Ascending aorta (tissue), 2 donors: Measurements from ENCODE around the gene CFAP97. TPM values are rescaled to one million over a fixed set of nuclear protein-coding genes. Genes with fewer than 3 reads are reported as not detected.

Source experiments
- DNase-seq, 2 donors: peaks; one replicate each; pipeline ENCODE4 v3.0.0-alpha.2; 2019; ENCODE audit warnings: low spot score in 2 of 2
- H3K27ac ChIP-seq, 2 donors: fragments of 200-600 bp; sonication (generic); one replicate each; pipeline ENCODE4 v1.5.1; 2016 to 2017; ENCODE audit warnings: mild to moderate bottlenecking in 1 of 2
- H3K27me3 ChIP-seq: fragments of 200-600 bp; sonication (generic); one replicate; pipeline ENCODE4 v1.5.1; 2017
- H3K36me3 ChIP-seq, 2 donors: fragments of 200-600 bp; sonication (generic); one replicate each; pipeline ENCODE4 v1.5.1; 2016
- H3K4me1 ChIP-seq, 2 donors: fragments of 200-600 bp; sonication (generic); one replicate each; pipeline ENCODE4 v1.5.1; 2016 to 2017; ENCODE audit warnings: mild to moderate bottlenecking in 1 of 2
- H3K4me3 ChIP-seq, 2 donors: fragments of 200-600 bp; sonication (generic); one replicate each; pipeline ENCODE4 v1.5.1; 2016 to 2017; ENCODE audit warnings: mild to moderate bottlenecking in 1 of 2
- H3K9me3 ChIP-seq, 2 donors: fragments of 200-600 bp; sonication (generic); one replicate each; pipeline ENCODE4 v1.5.1; 2016
- intact Hi-C: fragments of 100-400 bp; cut with DNase I; formaldehyde crosslinking; loops from one replicate; pipeline ENCODE4 v1.15.1; 2023
- total RNA-seq: library from RNA; depleted of rRNA; stranded (reverse); fragments of >200 nt; gene quantifications from one replicate; pipeline ENCODE4 v1.1.0, GENCODE V29; 2016
- TF ChIP-seq, protein P1 (sequence below), 3 experiments: fragments of 200-600 bp in 2 of 3; fragments of 450-650 bp in 1 of 3; sonication (generic) in 2 of 3; IDR thresholded peaks; one replicate each; pipeline ENCODE4 v1.5.1; 2016 to 2019; ENCODE audit warnings: antibody characterized with exemption in 3 of 3, mild to moderate bottlenecking in 1 of 3, moderate library complexity in 1 of 3

The CFAP97 gene
- total RNA-seq, 1 donor from 2014 or later: 27.7 TPM

- H3K4me1 ChIP-seq: peaks cover 0 to 25% of the 10 kb centered on the region in 2 donors
- H3K36me3 ChIP-seq: no peaks in the 10 kb centered on the region
- H3K4me3 ChIP-seq: no peak overlapping the region
- peak overlapping the region; percentile 46 to 71 for H3K27ac ChIP-seq
- intact Hi-C loops: no loop called here
- H3K27me3 ChIP-seq: no peaks in the 10 kb centered on the region
- DNase-seq: peak in 1 of 2 donors; percentile 34
- TF ChIP-seq, protein P1, sequence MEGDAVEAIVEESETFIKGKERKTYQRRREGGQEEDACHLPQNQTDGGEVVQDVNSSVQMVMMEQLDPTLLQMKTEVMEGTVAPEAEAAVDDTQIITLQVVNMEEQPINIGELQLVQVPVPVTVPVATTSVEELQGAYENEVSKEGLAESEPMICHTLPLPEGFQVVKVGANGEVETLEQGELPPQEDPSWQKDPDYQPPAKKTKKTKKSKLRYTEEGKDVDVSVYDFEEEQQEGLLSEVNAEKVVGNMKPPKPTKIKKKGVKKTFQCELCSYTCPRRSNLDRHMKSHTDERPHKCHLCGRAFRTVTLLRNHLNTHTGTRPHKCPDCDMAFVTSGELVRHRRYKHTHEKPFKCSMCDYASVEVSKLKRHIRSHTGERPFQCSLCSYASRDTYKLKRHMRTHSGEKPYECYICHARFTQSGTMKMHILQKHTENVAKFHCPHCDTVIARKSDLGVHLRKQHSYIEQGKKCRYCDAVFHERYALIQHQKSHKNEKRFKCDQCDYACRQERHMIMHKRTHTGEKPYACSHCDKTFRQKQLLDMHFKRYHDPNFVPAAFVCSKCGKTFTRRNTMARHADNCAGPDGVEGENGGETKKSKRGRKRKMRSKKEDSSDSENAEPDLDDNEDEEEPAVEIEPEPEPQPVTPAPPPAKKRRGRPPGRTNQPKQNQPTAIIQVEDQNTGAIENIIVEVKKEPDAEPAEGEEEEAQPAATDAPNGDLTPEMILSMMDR (IDR thresholded peaks at IDR 0.05): no peak
- no peaks in the 10 kb centered on the region for H3K9me3 ChIP-seq
Observed at GRCh38 chr4:185215261-185215660, 11.5 kb upstream of the CFAP97 start.

DNA sequence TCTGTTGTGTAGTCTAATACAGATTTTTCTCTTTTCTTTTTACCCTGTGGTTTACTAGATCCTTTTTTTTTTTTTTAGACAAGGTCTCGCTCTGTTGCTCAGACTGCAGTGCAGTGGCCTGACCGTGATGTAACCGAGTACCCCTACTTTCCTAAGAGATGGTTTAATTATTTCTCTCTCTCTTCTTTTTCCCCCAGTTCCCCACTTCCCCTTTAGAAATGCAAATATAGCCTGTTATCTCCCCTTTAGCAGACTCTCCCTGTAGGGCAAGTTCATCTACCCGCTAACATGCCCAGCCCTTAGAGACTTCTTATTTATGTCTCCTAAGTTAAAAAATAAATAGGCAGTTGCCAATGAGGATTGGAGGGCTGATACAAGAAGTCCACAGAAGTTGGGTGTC lies 10.1 kb upstream of the CFAP97 start:
- TF ChIP-seq, protein P1 (IDR thresholded peaks at IDR 0.05): no peak
- Histone ChIP-seq H3K4me3 (no peak overlapping the region), H3K4me1 (peaks cover 0 to 20% of the 10 kb centered on the region in 2 donors), H3K27ac (no peak overlapping the region), H3K27me3 (no peaks in the 10 kb centered on the region), H3K36me3 (no peaks in the 10 kb centered on the region), H3K9me3 (no peaks in the 10 kb centered on the region)
- DNase-seq: peak in 1 of 2 donors; percentile 8
- intact Hi-C loops: loop anchor here (5.0 kb wide), 1 partner anchor 143 kb away; no protein-coding TSS in a partner anchor

DNA sequence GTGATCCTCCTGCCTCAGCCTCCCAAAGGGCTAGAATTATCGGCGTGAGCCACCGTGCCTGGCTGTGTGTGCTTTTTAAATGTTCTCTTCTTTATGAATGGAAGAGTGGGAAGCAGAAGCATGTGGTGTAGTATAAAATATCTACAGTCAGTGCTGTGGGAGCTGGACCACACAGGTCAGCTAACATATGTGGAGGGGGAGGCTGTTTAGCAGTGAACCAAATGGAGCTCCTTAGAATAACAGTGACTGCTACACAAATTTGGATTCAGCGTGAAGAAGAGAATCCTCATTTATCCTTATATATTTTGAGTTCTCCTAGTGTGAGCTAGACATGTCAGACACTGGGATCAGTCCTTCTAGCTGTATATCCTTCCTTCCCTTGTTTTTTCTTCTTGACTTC lies 8.8 kb upstream of the CFAP97 start:
- H3K4me3 ChIP-seq: no peak overlapping the region
- H3K36me3 ChIP-seq: no peaks in the 10 kb centered on the region
- peaks cover 0 to 16% of the 10 kb centered on the region in 2 donors for H3K4me1 ChIP-seq
- TF ChIP-seq, protein P1 (IDR thresholded peaks at IDR 0.05): no peak
- H3K9me3 ChIP-seq: no peaks in the 10 kb centered on the region
- peak overlapping the region in 1 of 2 donors; percentile 39 for H3K27ac ChIP-seq
- H3K27me3 ChIP-seq: no peaks in the 10 kb centered on the region
- DNase-seq: peak in 1 of 2 donors; percentile 46
- intact Hi-C loops: loop anchor here (5.0 kb wide), 1 partner anchor 145 kb away; no protein-coding TSS in a partner anchor

- intact Hi-C loops: loop anchor here (2.0 to 5.0 kb wide), 2 partner anchors 146 to 185 kb away; partner anchors contain the start of gene ANKRD37
Observed at GRCh38 chr4:185211641-185212040, 7.8 kb upstream of the CFAP97 start.

GRCh38 chr4:185211035-185211434 lies 7.2 kb upstream of the CFAP97 start:
- peak in 1 of 2 donors; percentile 30 for DNase-seq
- Histone ChIP-seq H3K4me3 (peak overlapping the region; percentile 63 to 86), H3K4me1 (peaks cover 0 to 11% of the 10 kb centered on the region in 2 donors), H3K9me3 (no peaks in the 10 kb centered on the region), H3K27me3 (no peaks in the 10 kb centered on the region), H3K27ac (peak overlapping the region; percentile 84 to 95), H3K36me3 (no peaks in the 10 kb centered on the region)
- TF ChIP-seq, protein P1 (IDR thresholded peaks at IDR 0.05): no peak
- intact Hi-C loops: loop anchor here (2.0 to 5.0 kb wide), 2 partner anchors 146 to 186 kb away; partner anchors contain the start of gene ANKRD37

More at GRCh38 chr4:185211641-185212040, 7.8 kb upstream of the CFAP97 start:
- H3K36me3 ChIP-seq: no peaks in the 10 kb centered on the region
- no peaks in the 10 kb centered on the region for H3K27me3 ChIP-seq
- H3K4me3 ChIP-seq: peak overlapping the region; percentile 63 to 86
- TF ChIP-seq, protein P1 (IDR thresholded peaks at IDR 0.05): no peak
- DNase-seq: peak in 1 of 2 donors; percentile 53
- H3K9me3 ChIP-seq: no peaks in the 10 kb centered on the region
- H3K4me1 ChIP-seq: peaks cover 0 to 11% of the 10 kb centered on the region in 2 donors
- H3K27ac ChIP-seq: peak overlapping the region; percentile 84 to 95
